ENCODE results near the gene LRRC72. TPM values are rescaled to one million over a fixed set of nuclear protein-coding genes. Genes with fewer than 3 reads are reported as not detected.
"Not testable (repeated sequence)": the region's sequence is repeated elsewhere in the genome, so short reads cannot be mapped to it uniquely, and the experiment has no call there.

The LRRC72 gene
- total RNA-seq, 2 donors from 2014 or later, result not detected

DNA sequence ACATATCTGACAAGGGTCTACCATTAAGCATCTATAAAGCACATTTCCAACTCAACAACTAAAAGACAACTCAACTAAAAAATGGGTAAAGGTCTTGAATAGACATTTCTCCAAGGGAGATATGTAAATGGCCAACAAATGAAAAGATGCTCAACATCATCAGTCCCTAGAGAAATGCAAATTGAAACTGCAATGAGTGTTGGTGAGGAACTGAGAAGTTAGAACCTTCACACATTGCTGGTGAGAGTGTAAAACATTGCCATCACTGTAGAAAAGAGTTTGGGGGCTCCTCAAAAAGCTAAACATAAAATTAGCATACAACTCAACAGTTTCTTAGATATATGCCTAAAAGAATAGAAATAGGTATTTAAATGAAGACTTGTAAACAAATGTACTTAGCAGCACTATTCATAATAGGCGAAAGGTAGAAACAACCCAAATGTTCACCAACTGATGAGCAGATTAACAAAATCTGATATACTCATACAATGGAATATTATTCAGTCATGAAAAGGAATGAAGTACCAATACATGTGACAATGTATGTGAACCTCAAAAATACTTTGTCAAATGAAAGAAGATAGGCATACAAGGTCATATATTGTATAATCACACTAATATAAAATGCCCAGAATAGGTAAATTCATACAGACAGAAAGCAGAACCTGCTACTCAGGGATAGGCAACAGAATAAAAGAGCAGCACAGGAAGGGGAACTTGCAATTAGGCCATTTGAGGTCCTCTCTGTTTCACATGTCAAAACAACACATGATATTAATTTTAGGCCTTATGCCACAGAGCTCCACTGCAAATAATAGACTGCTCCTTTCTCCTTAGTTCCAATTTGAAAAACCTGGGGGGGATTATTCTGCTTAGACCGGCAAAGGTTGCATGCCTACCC lies 10.6 kb upstream of the LRRC72 start:
- no peak overlapping the region for H3K4me3 ChIP-seq
- intact Hi-C loops (cut with DNase I), result no loop called here
- H3K27ac ChIP-seq, result no peak overlapping the region
- no peaks in the 10 kb centered on the region for H3K9me3 ChIP-seq
- H3K4me1 ChIP-seq, result no peaks in the 10 kb centered on the region
- TF ChIP-seq, protein P1, sequence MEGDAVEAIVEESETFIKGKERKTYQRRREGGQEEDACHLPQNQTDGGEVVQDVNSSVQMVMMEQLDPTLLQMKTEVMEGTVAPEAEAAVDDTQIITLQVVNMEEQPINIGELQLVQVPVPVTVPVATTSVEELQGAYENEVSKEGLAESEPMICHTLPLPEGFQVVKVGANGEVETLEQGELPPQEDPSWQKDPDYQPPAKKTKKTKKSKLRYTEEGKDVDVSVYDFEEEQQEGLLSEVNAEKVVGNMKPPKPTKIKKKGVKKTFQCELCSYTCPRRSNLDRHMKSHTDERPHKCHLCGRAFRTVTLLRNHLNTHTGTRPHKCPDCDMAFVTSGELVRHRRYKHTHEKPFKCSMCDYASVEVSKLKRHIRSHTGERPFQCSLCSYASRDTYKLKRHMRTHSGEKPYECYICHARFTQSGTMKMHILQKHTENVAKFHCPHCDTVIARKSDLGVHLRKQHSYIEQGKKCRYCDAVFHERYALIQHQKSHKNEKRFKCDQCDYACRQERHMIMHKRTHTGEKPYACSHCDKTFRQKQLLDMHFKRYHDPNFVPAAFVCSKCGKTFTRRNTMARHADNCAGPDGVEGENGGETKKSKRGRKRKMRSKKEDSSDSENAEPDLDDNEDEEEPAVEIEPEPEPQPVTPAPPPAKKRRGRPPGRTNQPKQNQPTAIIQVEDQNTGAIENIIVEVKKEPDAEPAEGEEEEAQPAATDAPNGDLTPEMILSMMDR (IDR thresholded peaks at IDR 0.05), result no peak
- no peak for TF ChIP-seq POLR2A (IDR thresholded peaks at IDR 0.05)
- no peaks in the 10 kb centered on the region for H3K36me3 ChIP-seq (replicated peaks in 1 of 2; ENCODE audit: insufficient read depth in 1 of 2, low read depth in 2 of 2)
- 70 to 80% methylated on average over 2 of the region's 2 CpGs for WGBS, 2 donors
- ATAC-seq (no peak), DNase-seq (no peak)
- H3K27me3 ChIP-seq, result no peaks in the 10 kb centered on the region

DNA sequence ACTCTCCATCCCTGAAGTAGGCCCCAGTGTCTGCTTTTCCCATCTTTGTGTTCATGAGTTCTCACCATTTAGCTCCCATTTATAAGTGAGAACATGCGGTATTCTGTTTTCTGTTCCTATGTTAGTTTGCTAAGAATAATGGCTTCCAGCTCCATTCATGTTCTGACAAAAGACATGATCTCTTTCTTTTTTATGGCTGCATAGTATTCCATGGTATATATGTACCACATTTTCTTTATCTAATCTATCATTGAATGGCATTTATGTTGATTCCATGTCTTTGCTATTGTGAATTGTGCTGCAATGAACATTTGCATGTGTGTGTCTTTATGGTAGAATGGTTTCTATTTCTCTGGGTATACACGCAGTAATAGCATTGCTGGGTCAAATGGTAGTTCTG lies 6.6 kb upstream of the LRRC72 start:
- ATAC-seq; H3K4me1 ChIP-seq; H3K27ac ChIP-seq; intact Hi-C loops (cut with DNase I); H3K27me3 ChIP-seq; H3K4me3 ChIP-seq; H3K9me3 ChIP-seq; H3K36me3 ChIP-seq (replicated peaks in 1 of 2; ENCODE audit: insufficient read depth in 1 of 2, low read depth in 2 of 2); DNase-seq: not testable (repeated sequence)
- 98% methylated on average over 2 of the region's 2 CpGs for WGBS, 2 donors

GRCh38 chr7:16524332-16524731 lies 2.3 kb upstream of the LRRC72 start:
- H3K9me3 ChIP-seq, result no peaks in the 10 kb centered on the region
- no peak overlapping the region for H3K27ac ChIP-seq
- no peaks in the 10 kb centered on the region for H3K36me3 ChIP-seq (replicated peaks in 1 of 2; ENCODE audit: insufficient read depth in 1 of 2, low read depth in 2 of 2)
- no peaks in the 10 kb centered on the region for H3K4me1 ChIP-seq
- no peaks in the 10 kb centered on the region for H3K27me3 ChIP-seq
- no peak for ATAC-seq
- no peak for DNase-seq
- intact Hi-C loops (cut with DNase I), result no loop called here
- 28 to 40% methylated on average over 1 of the region's 1 CpG for WGBS, 2 donors
- no peak overlapping the region for H3K4me3 ChIP-seq
- TF ChIP-seq, protein P1 (IDR thresholded peaks at IDR 0.05), result no peak
- no peak for TF ChIP-seq POLR2A (IDR thresholded peaks at IDR 0.05)

DNA sequence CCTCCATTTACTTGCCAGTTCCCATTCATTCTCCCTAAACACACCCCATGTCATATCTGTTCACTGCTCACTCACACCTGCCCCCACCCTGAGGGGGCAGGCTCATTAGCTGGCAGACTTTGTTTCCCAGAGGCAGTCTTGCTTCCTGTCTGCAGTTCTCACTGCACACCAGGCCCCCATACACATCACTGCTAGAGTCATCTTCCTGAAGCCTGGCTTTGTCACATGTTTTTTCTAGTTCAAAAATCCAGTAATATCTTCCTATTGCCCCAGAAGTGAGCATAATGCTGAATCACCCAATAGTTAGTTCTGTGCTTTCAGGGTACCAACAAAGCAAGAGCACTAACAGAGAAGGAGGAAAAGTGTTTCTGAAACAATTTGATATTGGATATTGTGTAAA lies 1.9 kb downstream of the LRRC72 start:
- no peak for DNase-seq
- no peak for ATAC-seq
- H3K36me3 ChIP-seq (replicated peaks in 1 of 2; ENCODE audit: insufficient read depth in 1 of 2, low read depth in 2 of 2), result no peaks in the 10 kb centered on the region
- no peak overlapping the region for H3K4me3 ChIP-seq
- H3K27ac ChIP-seq, result no peak overlapping the region
- intact Hi-C loops (cut with DNase I), result no loop called here
- no peaks in the 10 kb centered on the region for H3K27me3 ChIP-seq
- no peaks in the 10 kb centered on the region for H3K9me3 ChIP-seq
- no peak for TF ChIP-seq POLR2A (IDR thresholded peaks at IDR 0.05)
- TF ChIP-seq, protein P1 (IDR thresholded peaks at IDR 0.05), result no peak
- no peaks in the 10 kb centered on the region for H3K4me1 ChIP-seq

GRCh38 chr7:16529697-16530096 lies 3.1 kb downstream of the LRRC72 start:
- Histone ChIP-seq H3K36me3 (replicated peaks in 1 of 2; ENCODE audit: insufficient read depth in 1 of 2, low read depth in 2 of 2) (no peaks in the 10 kb centered on the region), H3K27me3 (no peaks in the 10 kb centered on the region), H3K4me1 (no peaks in the 10 kb centered on the region), H3K27ac (no peak overlapping the region), H3K9me3 (no peaks in the 10 kb centered on the region), H3K4me3 (no peak overlapping the region)
- DNase-seq (no peak), ATAC-seq (no peak)
- whole genome bisulfite sequencing, 2 donors, result 92 to 97% methylated on average over 1 of the region's 1 CpG
- intact Hi-C loops (cut with DNase I), result no loop called here
- TF ChIP-seq POLR2A (IDR thresholded peaks at IDR 0.05), result no peak
- TF ChIP-seq, protein P1 (IDR thresholded peaks at IDR 0.05), result no peak
